A549 (cell line): ENCODE results near the gene TNC. TPM values are rescaled to one million over a fixed set of nuclear protein-coding genes. Genes with fewer than 3 reads are reported as not detected.

Source experiments
- ATAC-seq, 2 experiments: fragments of 200-7000 bp in 1 of 2; fragments of >200 bp in 1 of 2; cut with Nextera tagmentation in 1 of 2; cut with Tn5 transposase in 1 of 2; 3 replicates each; pipeline versions ENCODE4 v1.8.0 to v1.9.1; 2018 to 2020; ENCODE audit warnings: mild to moderate bottlenecking in 1 of 2, moderate library complexity in 1 of 2
- CTCF ChIA-PET: fragments of 300-600 bp; sonication (Branson Sonifier 250); formaldehyde crosslinking; extraction: SDS; loops from one replicate; lab custom pipeline; 2021; ENCODE audit warnings: antibody characterized with exemption, inconsistent platforms; lab: Yijun Ruan, JAX
- POLR2A ChIA-PET: fragments of 350-600 bp; formaldehyde crosslinking; extraction: SDS; loops from one replicate; lab custom pipeline; 2021; ENCODE audit warnings: antibody characterized with exemption, inconsistent platforms; lab: Yijun Ruan, JAX
- DNase-seq, 2 experiments: peaks; one replicate each; pipeline versions ENCODE4 v3.0.0 to v3.0.0-alpha.2; 2011 to 2016; ENCODE audit warnings: low read depth in 1 of 2, low spot score in 1 of 2
- FAIRE-seq: peaks from 2 replicates; lab custom pipeline; 2011; peaks lifted over from hg19 to GRCh38; lab: Jason Lieb, UNC
- H3K27ac ChIP-seq, 2 experiments: fragments of >200 bp; sonication (Bioruptor Twin); formaldehyde crosslinking; 3 replicates each; pipeline ENCODE4 v1.5.1; 2016 to 2017
- H3K4me1 ChIP-seq: fragments of >200 bp; sonication (Bioruptor Twin); formaldehyde crosslinking; 3 replicates; pipeline ENCODE4 v1.6.1; 2016
- H3K4me2 ChIP-seq: fragments of >200 bp; sonication (Bioruptor Twin); formaldehyde crosslinking; 3 replicates; pipeline ENCODE4 v1.6.1; 2016
- H3K4me3 ChIP-seq: fragments of >200 bp; sonication (Bioruptor Twin); formaldehyde crosslinking; 3 replicates; pipeline ENCODE4 v1.5.1; 2016
- H3K9me3 ChIP-seq: fragments of >200 bp; sonication (Bioruptor Twin); formaldehyde crosslinking; 3 replicates; pipeline ENCODE4 v1.6.1; 2016
- BCL3 ChIP-seq: fragments of >200 bp; sonication (Bioruptor Twin); formaldehyde crosslinking; IDR thresholded peaks from 3 replicates; pipeline ENCODE4 v1.6.1; 2016
- BHLHE40 ChIP-seq: IDR thresholded peaks from 2 replicates; pipeline ENCODE4 v1.6.1; 2012; ENCODE audit warnings: low read depth, low read length, inconsistent platforms
- CBX2 ChIP-seq: fragments of 200-600 bp; sonication (generic); IDR thresholded peaks from 2 replicates; pipeline ENCODE4 v1.6.1; 2016; ENCODE audit warnings: low read depth, mild to moderate bottlenecking, borderline replicate concordance
- CEBPB ChIP-seq, 2 experiments: fragments of >200 bp in 1 of 2; sonication (Bioruptor Twin) in 1 of 2; formaldehyde crosslinking in 1 of 2; IDR thresholded peaks; 2 replicates each; pipeline ENCODE4 v1.6.1; 2012 to 2016
- CHD4 ChIP-seq: fragments of 200-600 bp; sonication (generic); IDR thresholded peaks from 2 replicates; pipeline ENCODE4 v1.6.1; 2016; ENCODE audit warnings: antibody characterized with exemption, mild to moderate bottlenecking, borderline replicate concordance
- EHF ChIP-seq: fragments of 250-450 bp; sonication (Bioruptor Pico); IDR thresholded peaks from 2 replicates; pipeline ENCODE4 v1.5.0; 2020; ENCODE audit warnings: mild to moderate bottlenecking
- GATA3 ChIP-seq: IDR thresholded peaks from 2 replicates; pipeline ENCODE4 v1.6.1; 2012; ENCODE audit warnings: borderline replicate concordance
- HDAC2 ChIP-seq: fragments of 200-600 bp; sonication (generic); IDR thresholded peaks from 2 replicates; pipeline ENCODE4 v1.6.1; 2016
- HEYL ChIP-seq: fragments of 250-450 bp; sonication (Bioruptor Pico); IDR thresholded peaks from 2 replicates; pipeline ENCODE4 v1.8.0; 2021; ENCODE audit warnings: mild to moderate bottlenecking, moderate library complexity
- HOXB5 ChIP-seq: fragments of 250-450 bp; sonication (Bioruptor Pico); IDR thresholded peaks from 2 replicates; pipeline ENCODE4 v1.5.0; 2020; ENCODE audit warnings: mild to moderate bottlenecking, moderate library complexity
- JUN ChIP-seq, 2 experiments: fragments of >200 bp; sonication (Bioruptor Twin); formaldehyde crosslinking; IDR thresholded peaks; 2 replicates in 1 of 2; 3 replicates in 1 of 2; pipeline ENCODE4 v1.6.1; 2016 to 2017
- MAZ ChIP-seq: fragments of 150-350 bp; IDR thresholded peaks from 2 replicates; pipeline ENCODE4 v1.6.1; 2014; ENCODE audit warnings: antibody characterized with exemption, low read depth, low read length, borderline replicate concordance
- NFE2L2 ChIP-seq: fragments of 150-350 bp; conservative IDR thresholded peaks from 2 replicates; pipeline ENCODE4 v1.6.1; 2014; ENCODE audit warnings: low read length
- RCOR1 ChIP-seq: fragments of 150-350 bp; IDR thresholded peaks from 2 replicates; pipeline ENCODE4 v1.6.1; 2014; ENCODE audit warnings: antibody characterized with exemption, low read length, low read depth
- TFCP2L1 ChIP-seq: fragments of 250-450 bp; sonication (Bioruptor Pico); IDR thresholded peaks from 2 replicates; pipeline ENCODE4 v1.5.0; 2021; ENCODE audit warnings: mild to moderate bottlenecking
- TP53 ChIP-seq: fragments of 250-450 bp; sonication (Bioruptor Pico); IDR thresholded peaks from 2 replicates; pipeline ENCODE4 v1.5.0; 2021; ENCODE audit warnings: mild to moderate bottlenecking, moderate library complexity
- USF2 ChIP-seq: fragments of 450-650 bp; IDR thresholded peaks from 2 replicates; pipeline ENCODE4 v1.6.1; 2014; ENCODE audit warnings: antibody characterized with exemption
- ZC3H11A ChIP-seq: fragments of 450-650 bp; IDR thresholded peaks from 2 replicates; pipeline ENCODE4 v1.6.1; 2014; ENCODE audit warnings: antibody characterized with exemption, mild to moderate bottlenecking
- ZFP36 ChIP-seq: fragments of 450-650 bp; IDR thresholded peaks from 2 replicates; pipeline ENCODE4 v1.6.1; 2014; ENCODE audit warnings: borderline replicate concordance; ENCODE audit not compliant: partially characterized antibody
- WGBS: methylation state at CpG from one replicate; pipeline ENCODE4 v1.1.6; 2017; ENCODE audit errors: missing lambda C conversion rate; 5-methylcytosine and 5-hydroxymethylcytosine counted together
- polyA plus RNA-seq, 4 experiments: library from polyadenylated mRNA; depleted of rRNA in 3 of 4; stranded (reverse); fragments of >200 nt; fragmentation: RNase III in 1 of 4; extraction: RNeasy Plus Mini Kit Qiagen cat#74134 plus additional on column Dnase treatment in 1 of 4; gene quantifications; 2 replicates in 3 of 4; 3 replicates in 1 of 4; pipeline ENCODE4 v1.2.3, GENCODE V29; 2011 to 2017
- TF ChIP-seq, protein P1 (sequence below): fragments of 150-350 bp; IDR thresholded peaks from 2 replicates; pipeline ENCODE4 v1.6.1; 2014; ENCODE audit warnings: low read depth, mild to moderate bottlenecking, low read length

Gene TNC
- polyA plus RNA-seq, 2 of the 4 experiments (the other 2 are of a cell fraction), result 0.50 to 0.63 TPM

- POLR2A ChIA-PET, result no interaction called here
- FAIRE-seq, result no peak
- no peak overlapping the region for H3K4me3 ChIP-seq
Measured at GRCh38 chr9:115068031-115068430, 49.9 kb downstream of the TNC start.

GRCh38 chr9:115063058-115063845, 54.7 kb downstream of the TNC start:
- CTCF ChIA-PET, result interaction anchor here (0.8 to 1.1 kb wide), 3 partner anchors 9 to 141 kb away, joined by 3 to 5 read pairs (median 3); partner anchors contain the start of gene TNC
- peaks cover 25% of the 10 kb centered on the region for H3K4me1 ChIP-seq
- DNase-seq, result no peak
- TF ChIP-seq HDAC2 (no peak), EHF (no peak), HOXB5 (CRISPR knock-in tag) (no peak), CHD4 (no peak), TP53 (no peak), RCOR1 (no peak), CBX2 (no peak), CEBPB (IDR thresholded peaks at IDR 0.05) (no peak), BCL3 (no peak), ZFP36 (no peak), MAZ (no peak), ZC3H11A (no peak), GATA3 (no peak), TFCP2L1 (CRISPR knock-in tag) (no peak), NFE2L2 (no peak), JUN (IDR thresholded peaks at IDR 0.05) (no peak)
- TF ChIP-seq, protein P1, sequence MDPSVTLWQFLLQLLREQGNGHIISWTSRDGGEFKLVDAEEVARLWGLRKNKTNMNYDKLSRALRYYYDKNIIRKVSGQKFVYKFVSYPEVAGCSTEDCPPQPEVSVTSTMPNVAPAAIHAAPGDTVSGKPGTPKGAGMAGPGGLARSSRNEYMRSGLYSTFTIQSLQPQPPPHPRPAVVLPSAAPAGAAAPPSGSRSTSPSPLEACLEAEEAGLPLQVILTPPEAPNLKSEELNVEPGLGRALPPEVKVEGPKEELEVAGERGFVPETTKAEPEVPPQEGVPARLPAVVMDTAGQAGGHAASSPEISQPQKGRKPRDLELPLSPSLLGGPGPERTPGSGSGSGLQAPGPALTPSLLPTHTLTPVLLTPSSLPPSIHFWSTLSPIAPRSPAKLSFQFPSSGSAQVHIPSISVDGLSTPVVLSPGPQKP, result no peak
- TF ChIP-seq, all 56 proteins: peak for 0
- WGBS, result 60% methylated on average over 5 of the region's 5 CpGs
- peak overlapping the region; percentile 14 to 69; a peak in 4 of 6 replicates for H3K27ac ChIP-seq
- no peak overlapping the region for H3K4me3 ChIP-seq
- no peaks in the 10 kb centered on the region for H3K9me3 ChIP-seq
- 0 out of 6 replicates have a peak, but pooled peaks of 1 of the 2 experiments have one; percentile 21 for ATAC-seq
- POLR2A ChIA-PET, result no interaction called here
- no peak for FAIRE-seq
- peak overlapping the region; percentile 33 for H3K4me2 ChIP-seq

More at GRCh38 chr9:115068031-115068430, 49.9 kb downstream of the TNC start:
- H3K4me2 ChIP-seq, result no peak overlapping the region
- peaks cover 11% of the 10 kb centered on the region for H3K4me1 ChIP-seq
- no peaks in the 10 kb centered on the region for H3K9me3 ChIP-seq
- no peak for TF ChIP-seq TP53
- TF ChIP-seq HEYL (CRISPR knock-in tag), result no peak
- no peak for TF ChIP-seq USF2
- TF ChIP-seq TFCP2L1 (CRISPR knock-in tag), result no peak
- TF ChIP-seq BHLHE40, result no peak
- TF ChIP-seq, protein P1, result no peak
- H3K27ac ChIP-seq, result no peak overlapping the region
- CTCF ChIA-PET, result interaction anchor here (0.9 to 1.7 kb wide), 2 partner anchors 8 to 20 kb away, joined by 4 read pairs; no protein-coding TSS in a partner anchor
- DNase-seq (no peak), ATAC-seq (no peak)
